Chondrocyte (in vitro differentiated cells): Measurements from ENCODE around the gene TBX1. TPM values are rescaled to one million over a fixed set of nuclear protein-coding genes. Genes with fewer than 3 reads are reported as not detected.

Experiments
- DNase-seq: peaks from one replicate; pipeline ENCODE4 v3.0.0; 2021; ENCODE audit warnings: mixed read lengths, low spot score
- H3K27ac Mint-ChIP-seq: one replicate; pipeline ENCODE4 v1.8.0; 2021; ENCODE audit warnings: mild to moderate bottlenecking, moderate library complexity, mixed read lengths; ENCODE audit not compliant: unreplicated experiment
- H3K27me3 Mint-ChIP-seq: 2 replicates; pipeline ENCODE4 v1.8.0; 2021; ENCODE audit warnings: low read depth, mixed read lengths
- H3K36me3 Mint-ChIP-seq: 2 replicates; pipeline ENCODE4 v1.8.0; 2021; ENCODE audit warnings: low read depth, mixed read lengths
- H3K4me1 Mint-ChIP-seq: 2 replicates; pipeline ENCODE4 v1.8.0; 2021; ENCODE audit warnings: low read depth, mild to moderate bottlenecking, mixed read lengths
- H3K4me3 Mint-ChIP-seq: one replicate; pipeline ENCODE4 v1.8.0; 2021; ENCODE audit warnings: mild to moderate bottlenecking, moderate library complexity, mixed read lengths; ENCODE audit not compliant: unreplicated experiment
- H3K9me3 Mint-ChIP-seq: 2 replicates; pipeline ENCODE4 v1.8.0; 2021; ENCODE audit warnings: low read depth, mixed read lengths
- CTCF ChIP-seq: fragments of 200-600 bp; sonication (generic); IDR thresholded peaks from 2 replicates; pipeline ENCODE4 v1.5.0; 2021; ENCODE audit warnings: antibody characterized with exemption, mild to moderate bottlenecking, moderate library complexity
- total RNA-seq: library from RNA; stranded (reverse); gene quantifications from 3 replicates; pipeline ENCODE4 v1.2.1, GENCODE V29; 2021

TBX1 gene
- total RNA-seq, 1 donor from 2014 or later: not detected

- DNase-seq: peak; percentile 79
- H3K4me1 Mint-ChIP-seq: peaks cover 21% of the 10 kb centered on the region
- no peaks in the 10 kb centered on the region for H3K9me3 Mint-ChIP-seq
- no peaks in the 10 kb centered on the region for H3K27me3 Mint-ChIP-seq
- peaks cover 6% of the 10 kb centered on the region for H3K36me3 Mint-ChIP-seq
- H3K27ac Mint-ChIP-seq: no peak overlapping the region
- no peak for TF ChIP-seq CTCF
- H3K4me3 Mint-ChIP-seq: no peak overlapping the region
These were observed 45.9 kb downstream of the TBX1 start for GRCh38 chr22:19806213-19807160.

- no peaks in the 10 kb centered on the region for H3K9me3 Mint-ChIP-seq
- no peak overlapping the region for H3K27ac Mint-ChIP-seq
- peaks cover 6% of the 10 kb centered on the region for H3K36me3 Mint-ChIP-seq
These were observed 46.8 kb downstream of the TBX1 start for GRCh38 chr22:19807161-19807913.

DNA sequence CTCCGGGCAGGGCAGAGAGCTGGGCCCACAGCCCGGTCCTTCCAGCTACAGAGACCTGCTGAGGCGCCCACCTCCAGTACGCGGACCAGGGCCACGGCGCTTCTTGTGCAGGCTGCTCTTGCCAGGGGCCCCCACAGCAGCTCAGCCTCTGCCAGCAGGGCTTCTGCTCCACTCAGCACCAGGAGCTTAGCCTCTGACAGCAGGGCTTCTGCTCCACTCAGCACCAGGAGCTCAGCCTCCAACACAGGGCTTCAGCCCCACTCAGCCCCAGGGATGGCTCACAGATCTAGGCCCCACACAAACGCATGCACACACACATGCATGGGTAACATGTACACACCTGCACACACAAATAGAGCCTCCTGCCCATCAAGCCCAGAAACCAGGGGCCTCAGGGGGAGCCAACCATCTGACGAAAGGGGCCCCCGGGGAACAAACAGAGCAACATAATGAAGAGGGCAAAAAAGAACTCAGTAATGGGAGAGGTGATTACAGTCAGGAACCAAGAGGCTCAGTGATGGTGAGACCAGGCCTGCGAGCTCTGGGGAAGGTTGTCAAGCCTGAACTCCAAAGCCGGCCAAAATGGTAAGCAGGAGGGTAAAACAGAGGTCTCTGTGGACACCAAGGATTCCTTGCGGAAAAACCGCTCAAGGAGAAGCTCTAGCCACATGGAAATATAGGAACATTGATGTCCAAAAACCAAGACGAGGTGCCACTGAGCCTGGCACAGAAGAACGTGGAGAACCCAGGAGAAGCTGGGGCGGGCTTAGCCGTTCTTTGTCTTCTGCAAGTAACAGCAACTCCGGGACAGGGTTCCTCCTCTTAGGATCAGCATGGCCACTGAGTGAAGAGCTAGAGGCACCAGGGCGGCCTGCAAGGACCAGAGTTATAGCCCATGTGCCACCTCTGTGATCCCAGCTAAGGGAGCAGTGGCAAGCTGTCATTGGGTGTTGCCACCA, 47.6 kb downstream of the TBX1 start:
- Mint-ChIP-seq H3K4me3 (no peak overlapping the region), H3K27me3 (no peaks in the 10 kb centered on the region), H3K4me1 (peaks cover 22% of the 10 kb centered on the region), H3K9me3 (no peaks in the 10 kb centered on the region), H3K27ac (no peak overlapping the region), H3K36me3 (peaks cover 2% of the 10 kb centered on the region)
- TF ChIP-seq CTCF: no peak
- no peak for DNase-seq

More at GRCh38 chr22:19807161-19807913, 46.8 kb downstream of the TBX1 start:
- TF ChIP-seq CTCF: no peak
- H3K27me3 Mint-ChIP-seq: no peaks in the 10 kb centered on the region
- H3K4me1 Mint-ChIP-seq: peaks cover 22% of the 10 kb centered on the region
- no peak overlapping the region for H3K4me3 Mint-ChIP-seq
- DNase-seq: no peak

DNA sequence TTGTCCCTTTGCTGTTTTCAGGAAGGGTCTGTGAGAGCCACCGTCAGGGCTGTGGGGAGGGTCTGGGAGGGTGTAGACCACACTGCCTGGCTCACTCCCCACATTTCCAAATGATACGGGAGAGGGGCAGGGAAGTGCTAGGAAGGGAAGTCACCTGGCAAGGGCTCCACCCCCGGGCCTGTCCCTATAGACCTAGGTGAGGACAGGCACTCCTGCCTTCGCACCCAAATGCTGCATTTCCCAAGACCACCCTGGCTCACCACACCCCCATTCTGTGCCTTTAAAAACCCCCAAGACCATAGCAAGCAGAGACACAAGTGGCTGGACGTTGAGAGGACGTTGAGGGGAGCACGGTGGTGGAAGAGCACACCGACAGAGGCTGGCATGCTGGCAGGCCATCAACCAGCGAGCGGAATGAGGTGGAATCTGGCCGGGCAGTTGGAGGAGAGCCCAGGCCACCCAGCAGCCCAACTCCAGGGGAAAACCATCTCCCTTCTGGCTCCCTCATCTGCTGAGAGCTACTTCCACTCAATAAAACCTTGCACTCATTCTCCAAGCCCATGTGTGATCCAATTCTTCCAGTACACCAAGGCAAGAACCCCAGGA, 48.4 kb downstream of the TBX1 start:
- no peaks in the 10 kb centered on the region for H3K9me3 Mint-ChIP-seq
- no peaks in the 10 kb centered on the region for H3K27me3 Mint-ChIP-seq
- H3K36me3 Mint-ChIP-seq: peaks cover 2% of the 10 kb centered on the region
- no peak for DNase-seq
- TF ChIP-seq CTCF: no peak
- H3K4me1 Mint-ChIP-seq: peaks cover 22% of the 10 kb centered on the region
- no peak overlapping the region for H3K4me3 Mint-ChIP-seq
- H3K27ac Mint-ChIP-seq: no peak overlapping the region
